Smooth muscle cell of the coronary artery (primary cell): ENCODE results near the gene VSX1. TPM values are rescaled to one million over a fixed set of nuclear protein-coding genes. Genes with fewer than 3 reads are reported as not detected.

Source experiments
- total RNA-seq: library from RNA; depleted of rRNA; stranded (reverse); fragments of >200 nt; gene quantifications from 2 replicates; pipeline ENCODE4 v1.2.3, GENCODE V29; 2014; ENCODE audit warnings: low replicate concordance

Gene VSX1
- not detected in 2 replicates for total RNA-seq

DNA sequence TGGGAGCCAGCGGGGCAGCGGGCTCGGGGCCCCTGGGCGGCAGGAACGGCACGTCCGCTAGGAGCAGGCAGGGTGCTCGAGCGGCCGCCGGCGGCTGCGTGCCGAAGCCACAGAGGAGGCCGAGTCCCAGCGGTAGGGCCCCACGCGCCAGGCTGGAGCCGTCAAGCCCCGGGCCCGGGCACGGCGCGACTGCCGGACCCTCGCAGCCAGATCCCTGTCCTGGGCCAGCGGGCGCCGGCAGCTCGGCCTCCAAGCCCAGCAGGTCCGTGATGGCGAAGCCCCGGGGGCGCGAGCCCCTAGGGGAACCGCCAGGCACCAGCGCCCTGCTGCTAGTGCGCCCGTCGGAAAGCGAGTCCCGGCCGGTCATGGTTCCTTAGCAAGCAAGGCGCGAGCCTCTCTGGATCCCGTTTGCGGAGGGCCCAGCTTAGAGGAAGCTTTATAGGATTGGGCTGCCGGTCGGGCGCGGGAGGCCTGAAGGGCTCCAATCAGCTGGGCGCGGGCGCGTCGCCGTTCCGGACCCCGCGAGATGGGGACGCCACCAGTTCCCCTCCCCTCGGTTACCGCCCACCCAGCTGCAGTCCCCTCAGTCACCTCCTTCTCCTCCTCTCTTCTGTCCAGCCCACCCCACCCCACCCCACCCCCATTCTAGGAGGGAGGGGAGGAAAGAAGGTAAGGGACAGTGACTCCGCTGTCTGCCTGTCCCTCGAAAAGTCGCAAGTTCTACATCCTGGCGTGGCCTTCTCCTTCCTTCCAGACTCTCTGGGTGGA is at the start of gene VSX1:
VSX1 (minus strand) TSS at position 412 of the 768 bp plus-strand sequence; CDS start at position 367, 45 bp downstream.

DNA sequence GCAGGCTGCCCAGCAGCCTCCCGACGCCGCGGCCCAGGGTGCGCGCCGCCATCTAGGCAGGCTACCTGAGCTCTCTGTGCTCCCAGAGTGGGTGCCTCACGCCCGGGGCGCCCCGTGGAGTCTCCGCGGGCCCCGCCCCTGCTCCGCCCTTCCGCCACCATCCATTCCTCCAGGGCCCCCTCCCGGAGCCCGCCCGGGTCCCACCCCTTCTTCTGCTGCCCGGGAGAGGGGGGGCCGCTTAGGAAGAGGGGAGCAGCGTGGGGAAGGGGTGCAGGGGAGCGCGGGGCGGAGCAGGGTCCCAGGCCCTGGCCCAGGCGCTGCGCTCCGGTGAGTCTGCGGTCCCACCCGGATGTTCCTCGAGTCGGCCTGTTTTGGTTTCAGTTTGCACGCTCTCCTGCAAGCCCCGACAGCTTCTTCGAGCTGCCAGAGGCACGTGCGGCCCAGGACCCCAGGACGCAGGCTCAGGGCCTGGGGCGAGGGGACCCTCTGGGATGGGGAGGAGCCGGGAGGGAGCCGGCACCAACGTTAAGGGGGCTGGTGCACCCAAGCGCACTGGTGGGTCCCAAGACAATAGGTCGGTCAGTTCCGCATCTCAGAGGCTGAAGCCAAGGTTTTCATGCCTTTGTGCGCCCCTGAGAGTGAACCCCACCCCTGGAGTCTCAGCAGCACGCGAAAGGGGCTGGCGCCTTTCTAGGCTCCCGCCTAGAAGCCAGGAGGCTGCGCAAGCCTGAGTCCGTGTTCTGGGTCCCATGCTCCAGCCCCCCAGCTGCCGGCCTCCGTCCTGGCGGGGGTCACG is 23.7 kb downstream of the VSX1 start, which contains the start of gene ACSS1:
ACSS1 (minus strand) TSS at position 89 of the 796 bp plus-strand sequence; CDS start at position 52, 37 bp downstream.

Other genes starting within 250 kb of the VSX1 start
- gene CST7, start 132.9 kb downstream of the VSX1 start, total RNA-seq, result not detected in 2 replicates
- gene APMAP, start 89.4 kb downstream of the VSX1 start, total RNA-seq, result 59.9 and 104 TPM in 2 replicates
- 1.1 and 14.0 TPM in 2 replicates for gene ACSS1, start 24.0 kb downstream of the VSX1 start, total RNA-seq
- gene ENTPD6, start 113.6 kb upstream of the VSX1 start, total RNA-seq, result 28.3 and 44.9 TPM in 2 replicates
- 94.5 and 100 TPM in 2 replicates for gene PYGB, start 165.9 kb upstream of the VSX1 start, total RNA-seq